H1 (cell line): ENCODE results near the gene UBE2G2.
A peak's percentile ranks its signal among the peaks of the same experiment; 100 is the strongest.

ENCODE experiments used
- CREB1 ChIP-seq: IDR thresholded peaks from 2 replicates; pipeline ENCODE4 v1.6.1; 2012; ENCODE audit warnings: inconsistent platforms
- CTCF ChIP-seq, 3 experiments: IDR thresholded peaks; 1 replicate in 2 of 3; 2 replicates in 1 of 3; pipeline versions ENCODE4 v1.5.1 to v1.6.1; 2011; ENCODE audit warnings: low read length in 3 of 3, mild to moderate bottlenecking in 3 of 3, inconsistent platforms in 2 of 3, low read depth in 1 of 3, moderate library complexity in 1 of 3; ENCODE audit not compliant: insufficient read depth in 1 of 3; ENCODE audit errors: control extremely low read depth in 1 of 3
- POLR2AphosphoS5 ChIP-seq: IDR thresholded peaks from 2 replicates; pipeline ENCODE4 v1.6.1; 2011; ENCODE audit warnings: low read depth, low read length
- SP1 ChIP-seq: IDR thresholded peaks from 2 replicates; pipeline ENCODE4 v1.6.1; 2011; ENCODE audit warnings: low read depth, low read length
- TEAD4 ChIP-seq: IDR thresholded peaks from 2 replicates; pipeline ENCODE4 v1.6.1; 2012; ENCODE audit warnings: low read depth, low read length, inconsistent platforms, mixed read lengths

- TF ChIP-seq SP1 (no peak), CTCF (IDR thresholded peaks at IDR 0.05; ENCODE audit: control extremely low read depth in 1 of 3, insufficient read depth in 1 of 3, low read depth in 1 of 3, low read length in 3 of 3) (peak in 2 of 3 experiments; percentile 49 to 56; a peak in 3 of 4 replicates), POLR2AphosphoS5 (no peak), CREB1 (no peak), TEAD4 (no peak)
Measured at GRCh38 chr21:44845418-44846223, 44.0 kb upstream of the UBE2G2 start.
